Endodermal cell (in vitro differentiated cells): ENCODE data around the gene CMYA5. TPM values are rescaled to one million over a fixed set of nuclear protein-coding genes. Genes with fewer than 3 reads are reported as not detected.

ENCODE experiments used
- DNase-seq: peaks from one replicate; pipeline ENCODE4 v3.0.0-alpha.2; 2017
- H3K27ac ChIP-seq: 2 replicates; pipeline ENCODE4 v1.5.1; 2013; ENCODE audit warnings: mild to moderate bottlenecking, low read depth, low read length, moderate library complexity
- H3K27me3 ChIP-seq: 2 replicates; pipeline ENCODE4 v1.6.1; 2013; ENCODE audit warnings: mild to moderate bottlenecking, low read length, moderate library complexity; ENCODE audit not compliant: insufficient read depth, control insufficient read depth, poor library complexity, severe bottlenecking
- H3K36me3 ChIP-seq: 2 replicates; pipeline ENCODE4 v1.7.0; 2013; ENCODE audit warnings: mild to moderate bottlenecking, low read length, moderate library complexity; ENCODE audit not compliant: control insufficient read depth, insufficient read depth
- H3K4me1 ChIP-seq: one replicate; pipeline ENCODE4 v1.7.0; 2013; ENCODE audit warnings: low read length; ENCODE audit not compliant: control insufficient read depth, insufficient read depth
- H3K4me3 ChIP-seq: 2 replicates; pipeline ENCODE4 v1.5.1; 2013; ENCODE audit warnings: mild to moderate bottlenecking, low read length, moderate library complexity
- H3K9ac ChIP-seq: 2 replicates; pipeline ENCODE4 v1.6.1; 2013; ENCODE audit warnings: mild to moderate bottlenecking, low read length, moderate library complexity; ENCODE audit not compliant: poor library complexity, severe bottlenecking; ENCODE audit errors: extremely low read depth
- H3K9me3 ChIP-seq: 2 replicates; pipeline ENCODE4 v1.6.1; 2013; ENCODE audit warnings: mild to moderate bottlenecking, low read length, moderate library complexity; ENCODE audit not compliant: control insufficient read depth
- H3K27ac Mint-ChIP-seq: 2 replicates; pipeline ENCODE4 v1.8.0; 2020; ENCODE audit warnings: mixed read lengths
- H3K27me3 Mint-ChIP-seq: 2 replicates; pipeline ENCODE4 v1.8.0; 2021; ENCODE audit warnings: mild to moderate bottlenecking, mixed read lengths; ENCODE audit not compliant: insufficient read depth
- H3K36me3 Mint-ChIP-seq: 2 replicates; pipeline ENCODE4 v1.8.0; 2020; ENCODE audit warnings: low read depth, mixed read lengths
- H3K4me1 Mint-ChIP-seq: 2 replicates; pipeline ENCODE4 v1.8.0; 2020; ENCODE audit warnings: mixed read lengths
- H3K4me3 Mint-ChIP-seq: 2 replicates; pipeline ENCODE4 v1.8.0; 2020; ENCODE audit warnings: mild to moderate bottlenecking, moderate library complexity, mixed read lengths
- H3K9me3 Mint-ChIP-seq: 2 replicates; pipeline ENCODE4 v1.8.0; 2020; ENCODE audit warnings: mild to moderate bottlenecking, mixed read lengths
- CTCF ChIP-seq: fragments of 200-600 bp; sonication (generic); conservative IDR thresholded peaks from 2 replicates; pipeline ENCODE4 v1.5.0; 2021; ENCODE audit warnings: antibody characterized with exemption, mild to moderate bottlenecking
- WGBS, 2 experiments: methylation state at CpG; one replicate each; pipeline versions ENCODE4 v1.1.5 to v1.1.7; 2013; ENCODE audit warnings: missing lambda C conversion rate in 2 of 2, mixed read lengths in 1 of 2; ENCODE audit not compliant: insufficient coverage in 1 of 2, insufficient read length in 1 of 2; 5-methylcytosine and 5-hydroxymethylcytosine counted together
- total RNA-seq, 2 donors: library from RNA; stranded (reverse); fragmentation: NEBNext Ultra II Directional in 1 of 2; extraction: Animal tissue kit (Norgen Biotek cat#: 25700) in 1 of 2; gene quantifications; 2 replicates in 1 of 2; 3 replicates in 1 of 2; pipeline ENCODE4 v1.2.1, GENCODE V29; 2021

Gene CMYA5
- total RNA-seq, 2 donors from 2014 or later: 0.69 to 1.6 TPM

- H3K4me1 Mint-ChIP-seq: no peaks in the 10 kb centered on the region
- Histone ChIP-seq H3K4me1 (no peaks in the 10 kb centered on the region), H3K27me3 (no peaks in the 10 kb centered on the region), H3K9ac (no peak overlapping the region), H3K27ac (no peak overlapping the region), H3K4me3 (no peak overlapping the region), H3K36me3 (no peaks in the 10 kb centered on the region), H3K9me3 (no peaks in the 10 kb centered on the region)
- no peaks in the 10 kb centered on the region for H3K9me3 Mint-ChIP-seq
- no peak overlapping the region for H3K4me3 Mint-ChIP-seq
- H3K36me3 Mint-ChIP-seq: no peaks in the 10 kb centered on the region
- TF ChIP-seq CTCF: no peak
- DNase-seq: no peak
- WGBS, 2 experiments: 50 to 87% methylated on average over 1 to 8 of the region's 8 CpGs
- H3K27ac Mint-ChIP-seq: no peak overlapping the region
- no peaks in the 10 kb centered on the region for H3K27me3 Mint-ChIP-seq
These were observed 64.4 kb downstream of the CMYA5 start for GRCh38 chr5:79753877-79754645.

- Histone ChIP-seq H3K4me3 (no peak overlapping the region), H3K27ac (no peak overlapping the region), H3K9me3 (no peaks in the 10 kb centered on the region), H3K36me3 (no peaks in the 10 kb centered on the region), H3K9ac (no peak overlapping the region), H3K4me1 (no peaks in the 10 kb centered on the region), H3K27me3 (no peaks in the 10 kb centered on the region)
- H3K9me3 Mint-ChIP-seq: no peaks in the 10 kb centered on the region
- TF ChIP-seq CTCF: no peak
- WGBS, 2 experiments: 91 to 95% methylated on average over 5 to 7 of the region's 7 CpGs
- H3K27ac Mint-ChIP-seq: no peak overlapping the region
- no peak for DNase-seq
- no peaks in the 10 kb centered on the region for H3K27me3 Mint-ChIP-seq
- H3K4me1 Mint-ChIP-seq: peaks cover 2% of the 10 kb centered on the region
- H3K36me3 Mint-ChIP-seq: no peaks in the 10 kb centered on the region
- no peak overlapping the region for H3K4me3 Mint-ChIP-seq
These were observed 65.4 kb downstream of the CMYA5 start for GRCh38 chr5:79754865-79755555.

- H3K4me3 ChIP-seq: no peak overlapping the region
- H3K9me3 ChIP-seq: no peaks in the 10 kb centered on the region
- H3K27me3 ChIP-seq: no peaks in the 10 kb centered on the region
- H3K36me3 ChIP-seq: no peaks in the 10 kb centered on the region
- TF ChIP-seq CTCF: no peak
- Mint-ChIP-seq H3K27ac (no peak overlapping the region), H3K27me3 (no peaks in the 10 kb centered on the region), H3K9me3 (no peaks in the 10 kb centered on the region), H3K36me3 (no peaks in the 10 kb centered on the region), H3K4me1 (peaks cover 3% of the 10 kb centered on the region), H3K4me3 (no peak overlapping the region)
- no peaks in the 10 kb centered on the region for H3K4me1 ChIP-seq
- no peak for DNase-seq
- H3K9ac ChIP-seq: no peak overlapping the region
- WGBS, 2 experiments: 87 to 91% methylated on average over 3 to 4 of the region's 4 CpGs
- no peak overlapping the region for H3K27ac ChIP-seq
These were observed 66.4 kb downstream of the CMYA5 start for GRCh38 chr5:79756076-79756475.
